SK-N-SH (cell line): Measurements from ENCODE around the gene PLXNA4.

Experiments
- CHD2 ChIP-seq: fragments of 150-350 bp; IDR thresholded peaks from 2 replicates; pipeline ENCODE4 v1.6.1; 2018; ENCODE audit warnings: low read length; ENCODE audit not compliant: partially characterized antibody
- CTCF ChIP-seq: fragments of 200-600 bp; sonication (generic); IDR thresholded peaks from 2 replicates; pipeline ENCODE4 v1.6.1; 2017; ENCODE audit warnings: antibody characterized with exemption, mild to moderate bottlenecking, moderate library complexity
- EZH2phosphoT487 ChIP-seq: fragments of 200-600 bp; sonication (generic); IDR thresholded peaks from 2 replicates; pipeline ENCODE4 v1.6.1; 2017; ENCODE audit warnings: low read depth, mixed run types, mild to moderate bottlenecking, antibody characterized with exemption, moderate library complexity, borderline replicate concordance
- JUND ChIP-seq: IDR thresholded peaks from 2 replicates; pipeline ENCODE4 v1.4.0; 2012
- MAX ChIP-seq: IDR thresholded peaks from 2 replicates; pipeline ENCODE4 v1.4.0; 2012; ENCODE audit warnings: low read depth
- NFIC ChIP-seq: IDR thresholded peaks from 2 replicates; pipeline ENCODE4 v1.4.0; 2012; ENCODE audit warnings: borderline replicate concordance
- RFX5 ChIP-seq: IDR thresholded peaks from 2 replicates; pipeline ENCODE4 v1.6.1; 2012; ENCODE audit warnings: mild to moderate bottlenecking, improper control_type of control experiment, low read length
- ZBTB33 ChIP-seq: IDR thresholded peaks from 2 replicates; pipeline ENCODE4 v1.4.0; 2012; ENCODE audit warnings: low read depth, borderline replicate concordance
- TF ChIP-seq, protein P1 (sequence below): IDR thresholded peaks from 2 replicates; pipeline ENCODE4 v1.6.1; 2012; ENCODE audit warnings: mild to moderate bottlenecking, low read depth, low read length, moderate library complexity

DNA sequence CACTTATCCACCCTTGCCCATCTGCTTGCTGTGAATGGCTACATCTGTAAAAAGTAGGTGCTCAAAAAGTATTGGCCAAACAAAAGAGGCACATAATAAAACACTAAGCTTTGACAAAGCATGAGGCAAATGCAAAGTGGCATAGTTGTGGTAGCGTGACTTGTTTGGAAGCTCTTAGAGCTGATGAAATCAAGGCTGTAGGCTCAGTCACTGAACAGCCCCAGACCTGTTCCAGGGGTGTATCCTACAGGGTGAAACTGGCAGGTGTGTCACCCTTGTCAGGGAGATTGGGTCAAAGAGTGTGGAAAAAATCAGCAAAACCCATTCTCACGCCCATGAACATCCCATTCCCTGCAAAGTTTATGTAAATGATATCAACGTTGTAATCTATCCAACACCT is 427.4 kb downstream of the PLXNA4 start:
- no peak for TF ChIP-seq CTCF
- TF ChIP-seq EZH2phosphoT487 = no peak
- TF ChIP-seq, protein P1, sequence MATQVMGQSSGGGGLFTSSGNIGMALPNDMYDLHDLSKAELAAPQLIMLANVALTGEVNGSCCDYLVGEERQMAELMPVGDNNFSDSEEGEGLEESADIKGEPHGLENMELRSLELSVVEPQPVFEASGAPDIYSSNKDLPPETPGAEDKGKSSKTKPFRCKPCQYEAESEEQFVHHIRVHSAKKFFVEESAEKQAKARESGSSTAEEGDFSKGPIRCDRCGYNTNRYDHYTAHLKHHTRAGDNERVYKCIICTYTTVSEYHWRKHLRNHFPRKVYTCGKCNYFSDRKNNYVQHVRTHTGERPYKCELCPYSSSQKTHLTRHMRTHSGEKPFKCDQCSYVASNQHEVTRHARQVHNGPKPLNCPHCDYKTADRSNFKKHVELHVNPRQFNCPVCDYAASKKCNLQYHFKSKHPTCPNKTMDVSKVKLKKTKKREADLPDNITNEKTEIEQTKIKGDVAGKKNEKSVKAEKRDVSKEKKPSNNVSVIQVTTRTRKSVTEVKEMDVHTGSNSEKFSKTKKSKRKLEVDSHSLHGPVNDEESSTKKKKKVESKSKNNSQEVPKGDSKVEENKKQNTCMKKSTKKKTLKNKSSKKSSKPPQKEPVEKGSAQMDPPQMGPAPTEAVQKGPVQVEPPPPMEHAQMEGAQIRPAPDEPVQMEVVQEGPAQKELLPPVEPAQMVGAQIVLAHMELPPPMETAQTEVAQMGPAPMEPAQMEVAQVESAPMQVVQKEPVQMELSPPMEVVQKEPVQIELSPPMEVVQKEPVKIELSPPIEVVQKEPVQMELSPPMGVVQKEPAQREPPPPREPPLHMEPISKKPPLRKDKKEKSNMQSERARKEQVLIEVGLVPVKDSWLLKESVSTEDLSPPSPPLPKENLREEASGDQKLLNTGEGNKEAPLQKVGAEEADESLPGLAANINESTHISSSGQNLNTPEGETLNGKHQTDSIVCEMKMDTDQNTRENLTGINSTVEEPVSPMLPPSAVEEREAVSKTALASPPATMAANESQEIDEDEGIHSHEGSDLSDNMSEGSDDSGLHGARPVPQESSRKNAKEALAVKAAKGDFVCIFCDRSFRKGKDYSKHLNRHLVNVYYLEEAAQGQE = no peak
- no peak for TF ChIP-seq ZBTB33
- TF ChIP-seq JUND = no peak
- no peak for TF ChIP-seq MAX
- no peak for TF ChIP-seq RFX5
- TF ChIP-seq NFIC = no peak
- no peak for TF ChIP-seq CHD2
